ENCODE measurements around the gene ADARB1.

The ADARB1 gene

GRCh38 chr21:45039317-45040156 is 34.8 kb upstream of the ADARB1 start:
- DNase-seq: no peak

DNA sequence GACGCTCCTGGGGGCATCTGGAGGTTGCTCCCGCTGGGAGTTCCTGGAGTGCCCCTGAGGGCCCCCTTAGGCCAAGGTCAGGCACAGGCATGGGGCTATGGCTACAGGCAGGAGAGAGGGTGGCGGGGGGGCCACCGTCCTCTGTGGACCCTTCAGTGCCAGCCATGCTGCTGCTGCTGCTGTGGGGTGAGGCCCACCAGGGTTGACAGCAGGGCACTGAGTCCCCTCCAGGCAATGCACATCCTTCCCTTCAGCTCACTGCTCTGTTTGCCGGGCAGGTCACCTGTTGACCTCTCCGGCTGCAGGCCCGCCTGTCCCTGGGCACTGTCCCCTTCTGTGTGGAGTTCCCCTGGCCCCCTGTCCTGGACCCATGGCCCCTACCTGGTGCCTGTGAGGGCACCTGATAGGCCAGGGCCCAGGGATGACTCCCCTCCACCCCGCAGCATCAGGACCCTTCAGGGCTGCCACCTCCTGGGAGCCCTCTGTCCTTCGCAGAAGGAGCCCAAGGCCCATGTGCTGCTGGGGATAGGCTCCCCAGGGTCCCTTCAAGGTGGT is 34.1 kb upstream of the ADARB1 start:
- no peak for DNase-seq

GRCh38 chr21:45040739-45041138 is 33.6 kb upstream of the ADARB1 start:
- no peak for DNase-seq

GRCh38 chr21:45041351-45041805 is 33.0 kb upstream of the ADARB1 start:
- no peak for DNase-seq

- DNase-seq: no peak
These were observed 32.3 kb upstream of the ADARB1 start for GRCh38 chr21:45041984-45042663.

DNA sequence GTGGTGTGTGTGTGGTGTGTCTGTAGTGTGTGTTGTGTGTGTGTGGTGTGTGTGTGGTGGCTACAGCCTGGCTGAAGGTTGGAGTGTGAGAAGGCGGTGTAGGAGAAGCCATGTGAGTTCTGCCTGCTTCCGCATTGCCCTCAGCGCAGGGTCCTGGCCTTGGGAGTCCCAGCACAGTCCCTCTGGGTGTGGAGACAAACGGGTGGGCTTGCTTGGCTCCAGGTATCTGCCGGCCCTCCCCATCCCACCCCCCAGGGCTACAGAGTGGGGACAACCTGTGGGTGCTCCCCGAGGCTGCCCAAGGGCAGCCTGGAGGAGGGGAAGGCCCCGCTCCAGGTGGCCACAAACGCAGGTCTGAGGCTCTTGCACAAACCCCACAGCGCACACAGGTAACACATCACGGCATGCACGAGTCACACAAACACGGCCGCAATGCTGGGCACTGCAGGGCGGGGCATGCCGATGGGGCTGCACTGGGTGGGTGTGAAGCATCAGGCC is 31.7 kb upstream of the ADARB1 start:
- no peak for DNase-seq

GRCh38 chr21:45043541-45044020 is 30.8 kb upstream of the ADARB1 start:
- no peak for DNase-seq

- no peak for DNase-seq
These were observed 28.9 kb upstream of the ADARB1 start for GRCh38 chr21:45045481-45045880.

- DNase-seq: no peak
These were observed 27.1 kb upstream of the ADARB1 start for GRCh38 chr21:45047257-45047656.

DNA sequence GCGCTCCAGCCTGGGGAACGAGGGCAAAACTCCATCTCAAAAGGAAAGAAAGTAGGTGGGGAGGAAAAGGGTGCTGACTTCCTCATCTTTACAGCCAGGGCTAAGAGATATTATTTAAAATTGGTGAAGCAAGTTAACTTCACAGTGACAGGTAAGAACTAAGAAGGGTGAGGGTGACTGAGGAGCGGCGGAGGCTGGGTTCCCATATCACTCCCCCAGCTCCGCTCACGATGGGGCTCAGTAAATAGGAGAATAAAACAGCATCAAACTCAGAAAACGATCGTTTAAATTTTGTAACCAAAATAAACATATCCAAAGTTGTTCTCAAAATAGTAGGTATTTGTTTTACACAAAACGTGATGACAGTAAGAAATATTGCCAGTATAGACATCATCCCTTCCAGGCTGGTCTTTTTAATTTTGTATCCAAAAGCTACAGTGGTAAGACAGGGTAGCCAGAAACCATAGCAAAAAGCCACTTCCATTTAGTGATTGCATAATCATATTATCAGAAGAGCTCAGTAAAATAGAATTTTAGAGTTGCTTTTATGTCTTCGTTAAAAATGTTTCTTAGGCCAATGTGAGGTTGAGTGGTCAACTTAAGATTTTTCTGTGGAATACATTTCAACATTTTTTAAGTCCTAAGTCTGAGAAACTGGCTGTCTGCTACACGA is 26.2 kb upstream of the ADARB1 start:
- no peak for DNase-seq

GRCh38 chr21:45048968-45049367 is 25.4 kb upstream of the ADARB1 start:
- DNase-seq: no peak

DNA sequence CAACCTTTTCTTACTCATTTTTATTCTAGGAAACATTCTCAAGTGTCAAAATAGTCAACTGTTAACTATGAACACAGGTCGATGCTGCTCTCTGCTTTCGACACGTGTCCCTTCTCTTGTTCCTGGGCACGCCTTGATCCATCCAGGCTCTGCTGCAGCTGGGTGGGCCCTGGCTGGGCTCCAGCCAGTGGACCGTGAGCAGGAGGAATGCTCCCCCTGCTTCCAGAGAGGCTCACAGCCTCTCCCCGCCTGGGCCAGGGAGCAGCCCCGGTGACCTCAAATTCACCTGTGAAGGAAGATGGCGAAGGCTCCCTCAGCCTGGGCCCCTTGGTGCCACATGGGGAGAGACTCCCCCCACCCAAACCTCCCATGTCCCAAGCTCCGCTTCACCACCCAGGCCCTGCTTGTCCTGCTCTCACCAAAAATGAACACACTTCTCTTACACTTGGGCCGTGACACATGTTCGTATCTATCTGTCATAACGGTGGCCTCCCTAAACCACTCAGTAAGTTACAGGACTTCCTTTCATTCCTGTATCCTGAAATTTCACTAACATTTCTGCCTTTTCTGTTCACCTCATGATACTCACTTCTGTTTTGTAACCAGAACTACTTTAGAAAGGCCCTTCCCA is 24.6 kb upstream of the ADARB1 start:
- no peak for DNase-seq

DNA sequence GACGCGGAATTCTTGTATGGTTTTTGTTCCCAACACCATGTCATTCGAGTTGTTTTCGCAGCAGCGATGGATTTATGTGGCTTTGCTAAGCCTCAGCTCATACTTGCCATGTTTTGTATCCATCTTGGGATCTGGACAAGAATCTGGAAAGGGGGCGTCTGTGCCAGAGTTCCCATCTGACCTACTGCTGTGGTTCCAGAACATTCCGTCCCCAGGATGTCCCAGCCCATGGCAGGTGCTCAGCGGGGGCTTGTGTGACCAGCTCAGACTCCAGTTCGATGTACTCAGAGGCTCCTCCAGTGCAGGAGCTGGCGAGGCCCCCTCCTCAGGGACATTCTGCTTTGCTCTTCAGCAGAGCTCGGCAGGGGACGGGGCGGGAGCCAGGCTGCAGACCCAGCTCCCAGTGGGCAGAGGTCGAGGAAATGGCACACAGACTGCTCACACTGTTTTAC is 24.0 kb upstream of the ADARB1 start:
- DNase-seq: no peak

- no peak for DNase-seq
These were observed 23.4 kb upstream of the ADARB1 start for GRCh38 chr21:45050797-45051489.

- DNase-seq: no peak
These were observed 22.6 kb upstream of the ADARB1 start for GRCh38 chr21:45051580-45052434.

DNA sequence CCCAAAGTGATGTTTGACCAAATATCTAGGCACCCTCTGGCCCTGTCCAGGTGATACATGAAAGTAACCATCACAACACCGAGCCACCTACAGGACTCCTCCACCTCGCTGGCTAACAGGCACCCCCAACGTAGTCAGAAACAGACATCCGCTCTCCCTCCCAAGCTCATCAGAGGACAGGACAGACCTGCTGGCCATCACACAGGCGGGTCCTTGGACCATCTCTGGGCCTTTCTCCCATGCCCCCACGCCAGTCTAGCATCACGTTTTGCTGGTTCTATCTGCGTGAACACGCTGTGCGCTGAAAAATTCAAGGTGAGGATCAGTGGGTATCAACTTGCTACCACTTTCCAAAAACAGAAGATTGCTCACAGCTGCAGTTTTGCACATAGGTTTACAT is 21.4 kb upstream of the ADARB1 start:
- DNase-seq: no peak

DNA sequence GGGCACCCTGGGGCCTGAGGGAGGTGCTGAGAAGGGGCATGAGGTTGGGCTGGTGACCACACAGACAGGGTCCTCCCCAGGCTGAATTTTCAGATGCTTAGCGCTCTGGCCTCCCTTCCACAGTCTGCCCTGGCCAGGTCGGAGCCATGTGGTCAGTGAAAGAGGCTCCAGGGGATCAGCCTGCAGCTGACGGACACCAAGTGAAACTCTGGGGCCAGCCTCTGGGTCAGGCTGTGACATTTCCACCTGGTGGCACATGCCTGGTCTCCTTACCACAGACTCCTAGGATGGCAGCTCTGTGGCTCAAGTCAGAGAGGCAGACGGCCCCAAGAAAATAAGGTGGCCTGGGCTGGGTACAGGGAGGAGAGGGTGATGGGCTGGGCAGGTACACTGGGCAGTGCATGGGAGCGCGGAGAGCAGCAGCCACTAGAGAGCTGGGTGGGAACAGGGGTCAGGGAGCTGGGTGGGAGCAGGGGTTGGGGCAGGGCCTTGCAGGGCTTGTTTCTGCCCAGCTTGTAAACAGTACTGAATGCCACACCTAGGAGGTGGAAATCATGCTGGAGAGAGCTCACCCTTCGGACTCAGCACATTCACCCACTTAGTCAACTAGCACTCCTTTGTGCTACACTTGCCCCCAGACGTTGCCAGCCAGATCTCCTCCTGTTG is 20.7 kb upstream of the ADARB1 start:
- DNase-seq: no peak

DNA sequence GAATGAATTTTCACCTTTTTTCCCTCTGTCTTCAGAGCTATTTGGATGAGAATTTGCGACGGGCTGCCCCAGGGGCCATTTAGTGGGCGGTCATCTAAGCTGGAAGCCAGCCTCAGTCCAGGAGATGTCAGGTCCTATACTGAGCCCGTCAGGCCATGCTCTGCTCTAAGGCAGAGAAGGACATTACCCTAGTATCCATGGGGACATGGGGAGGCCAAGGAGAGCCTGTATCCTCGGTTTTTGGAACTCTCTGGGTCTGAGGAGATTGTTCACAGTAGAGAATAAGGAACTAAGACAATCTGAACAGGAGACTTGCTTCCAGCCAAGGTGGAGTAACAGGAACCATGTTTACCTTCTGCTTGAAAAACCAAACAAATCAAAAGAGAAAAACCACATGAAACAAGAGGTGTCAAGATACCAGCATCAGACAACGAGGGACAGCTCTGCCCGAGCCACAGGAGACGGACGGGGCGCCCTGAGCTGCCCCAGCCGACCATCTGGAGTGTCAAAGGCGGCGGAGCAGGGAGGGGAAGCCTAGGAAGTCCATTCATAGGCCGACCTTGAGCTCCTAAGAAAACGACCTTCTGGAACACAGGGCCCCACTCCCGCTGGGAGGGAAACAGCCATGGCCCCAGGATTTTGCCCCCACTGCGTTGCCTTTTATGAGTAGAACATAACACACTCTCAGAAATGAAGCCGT is 20.0 kb upstream of the ADARB1 start:
- no peak for DNase-seq

GRCh38 chr21:45054927-45055612 is 19.3 kb upstream of the ADARB1 start:
- no peak for DNase-seq
